ENCODE results near the gene MSL1. TPM values are rescaled to one million over a fixed set of nuclear protein-coding genes. Genes with fewer than 3 reads are reported as not detected.

The MSL1 gene
- total and polyA plus RNA-seq, 2 of the 13 experiments (the other 11 are each of a cell fraction or from before 2014, with no cell fraction given): 63.8 to 88.5 TPM

GRCh38 chr17:40173778-40174135, 52.0 kb downstream of the MSL1 start (continued):
- TF ChIP-seq ZNF430 (CRISPR knock-in tag; IDR thresholded peaks at IDR 0.05): 0 out of 2 replicates have a peak, but pooled peaks have one; percentile 62
- no peak for TF ChIP-seq THYN1 (CRISPR knock-in tag; IDR thresholded peaks at IDR 0.05; ENCODE audit: borderline replicate concordance, low read depth)
- TF ChIP-seq NONO (IDR thresholded peaks at IDR 0.05): no peak
- no peak for TF ChIP-seq NONO (CRISPR knock-in tag; conservative IDR thresholded peaks at IDR 0.05)
- TF ChIP-seq ZNF556 (CRISPR knock-in tag; IDR thresholded peaks at IDR 0.05; ENCODE audit: borderline replicate concordance): no peak
- TF ChIP-seq ZKSCAN8 (CRISPR knock-in tag; IDR thresholded peaks at IDR 0.05; ENCODE audit: borderline replicate concordance): no peak

- no peak for DNase-seq (ENCODE audit: low spot score)
- in situ Hi-C loops (cut with HindIII; ENCODE audit: extremely low pct_ligation_motif_present, low pct_unique_long_range_greater_than_20kb): no loop called here
- no peak overlapping the region for H2AFZ ChIP-seq (ENCODE audit: low read length)
- H3K4me2 ChIP-seq (ENCODE audit: low read depth, low read length): no peak overlapping the region
- H3K27ac ChIP-seq (ENCODE audit: extremely low read length, insufficient read depth, low read length): peak overlapping the region; percentile 56
- FAIRE-seq: no peak
- H3K4me3 ChIP-seq (replicated peaks in 1 of 3; ENCODE audit: insufficient read depth in 1 of 3, low read depth in 2 of 3, low read length in 3 of 3): no peak overlapping the region
- no peaks in the 10 kb centered on the region for H3K9me3 ChIP-seq (ENCODE audit: low read length)
- no peaks in the 10 kb centered on the region for H3K27me3 ChIP-seq (ENCODE audit: control insufficient read depth in 1 of 2, insufficient read depth in 2 of 2, low read length in 2 of 2)
- ChIA-PET POLR2A (interaction anchor here (0.7 to 3.0 kb wide), 4 partner anchors 10 to 34 kb away, joined by 3 to 12 read pairs (median 8); partner anchors contain the start of gene CASC3), CTCF (ENCODE audit: low intra/inter-chr PET ratio, low total read pairs) (no interaction called here)
- 91% methylated on average over 1 of the region's 1 CpG for WGBS (ENCODE audit: low lambda C conversion rate)
- intact Hi-C loops (cut with micrococcal nuclease; ENCODE audit: unreplicated experiment): no loop called here
- no peaks in the 10 kb centered on the region for H3K79me2 ChIP-seq (ENCODE audit: insufficient read depth, low read length)
- H3K36me3 ChIP-seq (replicated peaks in 1 of 2; ENCODE audit: control insufficient read depth in 1 of 2, insufficient read depth in 2 of 2, low read length in 2 of 2): peaks cover 31 to 50% of the 10 kb centered on the region in 2 experiments
- H4K20me1 ChIP-seq (ENCODE audit: insufficient read depth, low read length): no peaks in the 10 kb centered on the region
- no peak for ATAC-seq
- H3K9ac ChIP-seq (ENCODE audit: insufficient read depth, low read depth, low read length): no peak overlapping the region
- H3K4me1 ChIP-seq (ENCODE audit: insufficient read depth, low read length): peaks cover 29% of the 10 kb centered on the region
- BruUV-seq (replicated peaks): no TSS peak
- TF ChIP-seq SIN3A (IDR thresholded peaks at IDR 0.05; ENCODE audit: borderline replicate concordance, low read depth, low read length) (no peak), ZSCAN5A (CRISPR knock-in tag; IDR thresholded peaks at IDR 0.05; ENCODE audit: borderline replicate concordance) (no peak), BCLAF1 (IDR thresholded peaks at IDR 0.05) (no peak), FOXO4 (CRISPR knock-in tag; conservative IDR thresholded peaks at IDR 0.05) (no peak), FUBP1 (CRISPR knock-in tag; IDR thresholded peaks at IDR 0.05; ENCODE audit: borderline replicate concordance) (no peak), ZBTB46 (CRISPR knock-in tag; IDR thresholded peaks at IDR 0.05; ENCODE audit: borderline replicate concordance) (no peak), DR1 (CRISPR knock-in tag; IDR thresholded peaks at IDR 0.05) (no peak), SALL2 (CRISPR knock-in tag; IDR thresholded peaks at IDR 0.05) (no peak)
Measured at GRCh38 chr17:40174514-40174913, 52.7 kb downstream of the MSL1 start.
